ENCODE data around the gene IPO8.

Gene IPO8

DNA sequence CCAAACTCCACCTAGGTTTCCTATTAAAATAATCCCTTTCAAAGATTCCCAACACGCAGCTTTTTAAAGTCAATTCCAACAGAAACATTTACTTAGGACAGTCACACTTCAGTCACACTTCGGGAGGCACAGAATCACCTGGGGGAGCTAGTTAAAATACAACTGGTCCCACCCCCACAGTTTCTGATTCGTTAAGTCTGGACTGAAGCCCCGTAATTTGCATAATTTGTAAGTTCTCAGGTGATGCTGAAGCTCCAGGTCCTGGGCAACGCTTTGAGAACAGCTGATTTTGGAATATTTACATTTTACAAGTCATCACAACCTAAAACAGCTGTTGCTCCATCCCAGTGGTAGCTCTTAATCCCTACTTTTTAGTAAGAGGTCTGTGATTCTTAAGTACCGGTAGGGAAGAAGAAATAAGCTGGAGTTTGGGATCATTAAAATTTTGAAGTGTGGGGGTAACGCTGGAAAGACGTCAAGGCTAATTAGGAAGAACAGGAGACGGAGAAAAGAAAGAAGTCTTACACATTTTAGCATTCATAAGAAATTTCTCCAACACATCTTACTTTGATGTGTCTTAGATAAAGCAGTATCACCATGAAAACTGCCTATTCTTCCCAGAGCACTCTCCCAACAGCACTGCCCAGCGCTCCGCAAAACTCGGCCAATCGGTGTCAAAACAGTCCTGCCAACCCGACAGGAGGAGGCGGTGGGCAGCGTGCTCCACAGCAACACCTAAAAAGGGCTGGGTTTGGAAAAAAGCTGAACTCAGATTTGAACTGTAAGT is 1.1 kb downstream of the IPO8 start:
- peaks cover 22% of the 10 kb centered on the region for H3K79me2 ChIP-seq (ENCODE audit: insufficient read depth, low read length)
- H3K36me3 ChIP-seq (ENCODE audit: insufficient read depth, low read length) = peaks cover 5% of the 10 kb centered on the region
- no peaks in the 10 kb centered on the region for H3K27me3 ChIP-seq (ENCODE audit: insufficient read depth, low read length)
- no peaks in the 10 kb centered on the region for H3K9me3 ChIP-seq (ENCODE audit: low read length)
- no peak for TF ChIP-seq CTCF (IDR thresholded peaks at IDR 0.05; ENCODE audit: low read length)
- TF ChIP-seq EZH2 (IDR thresholded peaks at IDR 0.05; ENCODE audit: borderline replicate concordance, low read length) = no peak
- H3K4me3 ChIP-seq (ENCODE audit: low read depth, low read length, poor library complexity, severe bottlenecking) = peak overlapping the region; percentile 79
- H3K9me2 ChIP-seq (ENCODE audit: low read depth, low read length) = no peaks in the 10 kb centered on the region
- H3F3A ChIP-seq (ENCODE audit: insufficient read depth, low read length) = no peaks in the 10 kb centered on the region
- peak overlapping the region; percentile 76 for H3K9ac ChIP-seq (ENCODE audit: low read length)
- H2AFZ ChIP-seq (ENCODE audit: low read length) = no peak overlapping the region
- H3K4me2 ChIP-seq (ENCODE audit: low read length) = peak overlapping the region; percentile 71
- peaks cover 20% of the 10 kb centered on the region for H3K4me1 ChIP-seq (ENCODE audit: insufficient read depth, low read length, severe bottlenecking)
- peak overlapping the region; percentile 45 for H3K27ac ChIP-seq (ENCODE audit: low read depth, low read length, poor library complexity, severe bottlenecking)
- H4K20me1 ChIP-seq (ENCODE audit: insufficient read depth, low read length) = no peaks in the 10 kb centered on the region

DNA sequence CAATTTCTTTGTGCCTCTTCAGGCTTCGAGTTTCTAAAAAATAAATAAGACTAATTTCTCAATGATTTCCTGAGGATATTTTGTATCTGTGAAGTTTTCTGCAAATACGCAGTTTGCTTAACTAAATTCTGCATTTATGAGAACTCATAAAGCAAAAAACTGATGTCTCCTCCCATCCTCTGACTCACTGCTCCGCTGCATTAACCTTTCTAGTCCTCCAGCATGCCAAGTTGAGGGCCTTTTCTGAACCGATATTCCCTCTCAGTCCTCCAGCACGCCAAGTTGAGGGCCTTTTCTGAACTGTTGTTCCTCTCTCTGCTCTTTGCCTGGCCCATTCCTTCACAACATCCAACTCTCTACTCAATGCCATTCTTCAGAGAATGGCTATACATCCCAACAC is 3.2 kb downstream of the IPO8 start:
- peaks cover 7% of the 10 kb centered on the region for H3K36me3 ChIP-seq (ENCODE audit: insufficient read depth, low read length)
- H2AFZ ChIP-seq (ENCODE audit: low read length) = no peak overlapping the region
- peaks cover 20% of the 10 kb centered on the region for H3K4me1 ChIP-seq (ENCODE audit: insufficient read depth, low read length, severe bottlenecking)
- no peak overlapping the region for H3K4me2 ChIP-seq (ENCODE audit: low read length)
- no peak overlapping the region for H3K4me3 ChIP-seq (ENCODE audit: low read depth, low read length, poor library complexity, severe bottlenecking)
- no peak overlapping the region for H3K9ac ChIP-seq (ENCODE audit: low read length)
- no peaks in the 10 kb centered on the region for H3K9me3 ChIP-seq (ENCODE audit: low read length)
- peaks cover 26% of the 10 kb centered on the region for H3K79me2 ChIP-seq (ENCODE audit: insufficient read depth, low read length)
- no peaks in the 10 kb centered on the region for H4K20me1 ChIP-seq (ENCODE audit: insufficient read depth, low read length)
- TF ChIP-seq CTCF (IDR thresholded peaks at IDR 0.05; ENCODE audit: low read length) (no peak), EZH2 (IDR thresholded peaks at IDR 0.05; ENCODE audit: borderline replicate concordance, low read length) (no peak)
- no peaks in the 10 kb centered on the region for H3F3A ChIP-seq (ENCODE audit: insufficient read depth, low read length)
- H3K9me2 ChIP-seq (ENCODE audit: low read depth, low read length) = no peaks in the 10 kb centered on the region
- H3K27me3 ChIP-seq (ENCODE audit: insufficient read depth, low read length) = no peaks in the 10 kb centered on the region
- H3K27ac ChIP-seq (ENCODE audit: low read depth, low read length, poor library complexity, severe bottlenecking) = no peak overlapping the region

- H3K27ac ChIP-seq (ENCODE audit: low read depth, low read length, poor library complexity, severe bottlenecking) = no peak overlapping the region
- H3K4me3 ChIP-seq (ENCODE audit: low read depth, low read length, poor library complexity, severe bottlenecking) = no peak overlapping the region
- H3K4me1 ChIP-seq (ENCODE audit: insufficient read depth, low read length, severe bottlenecking) = peaks cover 17% of the 10 kb centered on the region
- no peaks in the 10 kb centered on the region for H3K9me2 ChIP-seq (ENCODE audit: low read depth, low read length)
- no peaks in the 10 kb centered on the region for H3K27me3 ChIP-seq (ENCODE audit: insufficient read depth, low read length)
- H3F3A ChIP-seq (ENCODE audit: insufficient read depth, low read length) = no peaks in the 10 kb centered on the region
- TF ChIP-seq CTCF (IDR thresholded peaks at IDR 0.05; ENCODE audit: low read length) = no peak
- TF ChIP-seq EZH2 (IDR thresholded peaks at IDR 0.05; ENCODE audit: borderline replicate concordance, low read length) = no peak
- H3K79me2 ChIP-seq (ENCODE audit: insufficient read depth, low read length) = peaks cover 26% of the 10 kb centered on the region
- H4K20me1 ChIP-seq (ENCODE audit: insufficient read depth, low read length) = no peaks in the 10 kb centered on the region
- H3K36me3 ChIP-seq (ENCODE audit: insufficient read depth, low read length) = peaks cover 7% of the 10 kb centered on the region
- no peak overlapping the region for H3K4me2 ChIP-seq (ENCODE audit: low read length)
- H2AFZ ChIP-seq (ENCODE audit: low read length) = no peak overlapping the region
- H3K9ac ChIP-seq (ENCODE audit: low read length) = no peak overlapping the region
- H3K9me3 ChIP-seq (ENCODE audit: low read length) = no peaks in the 10 kb centered on the region
Observed at GRCh38 chr12:30691122-30691879, 4.4 kb downstream of the IPO8 start.
